ENCODE results near the gene DNAJC22. TPM values are rescaled to one million over a fixed set of nuclear protein-coding genes. Genes with fewer than 3 reads are reported as not detected.

The DNAJC22 gene
- total and polyA plus RNA-seq, 9 of the 15 experiments (the other 6 are each of a cell fraction or from before 2014, with no cell fraction given) = 0.10 to 1.2 (median 0.47) TPM

DNA sequence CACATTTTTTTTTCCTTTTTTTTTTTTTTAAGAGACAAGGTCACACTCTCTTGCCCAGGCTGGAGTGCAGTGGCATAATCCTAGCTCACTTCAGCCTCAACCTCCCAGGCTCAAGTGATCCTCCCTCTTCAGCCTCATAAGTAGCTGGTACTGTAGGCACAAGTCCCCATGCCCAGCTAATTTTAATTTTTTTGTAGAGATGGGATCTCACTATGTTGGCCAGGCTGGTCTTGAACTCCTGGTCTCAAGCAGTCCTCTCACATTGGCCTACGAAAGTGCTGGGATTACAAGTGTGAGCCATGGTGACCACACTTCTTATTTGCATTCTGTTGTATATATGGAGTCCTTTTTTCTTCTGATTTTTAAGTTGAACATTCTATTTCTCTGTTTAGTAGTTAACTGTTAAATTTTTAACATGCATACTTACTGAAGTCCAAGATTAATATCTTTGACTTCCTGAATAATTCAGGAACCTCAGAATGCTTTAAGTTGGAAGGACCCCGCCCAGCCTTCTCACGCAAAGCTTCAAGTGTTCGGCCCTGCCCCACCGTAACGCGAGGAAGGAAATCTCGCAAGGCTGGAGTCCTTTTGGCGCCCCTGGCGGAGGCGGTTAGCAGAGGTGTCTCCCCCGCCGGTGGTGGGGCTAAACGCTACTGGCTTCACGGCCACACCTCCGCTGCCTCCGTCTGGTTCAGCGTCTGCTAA lies 42.1 kb downstream of the DNAJC22 start:
- WGBS (ENCODE audit: insufficient coverage, low coverage, missing lambda C conversion rate) = 90% methylated on average over 18 of the region's 18 CpGs
- Histone ChIP-seq H3K36me3 (ENCODE audit: control insufficient read depth, insufficient read depth, low read length) (no peaks in the 10 kb centered on the region; the same call in 2 of the 3 replicates), H3K27ac (ENCODE audit: extremely low read depth, low read depth, low read length) (no peak overlapping the region), H3K4me3 (no peak overlapping the region), H3K9ac (ENCODE audit: insufficient read depth in 1 of 2, low read depth in 2 of 2, low read length in 2 of 2) (no peak overlapping the region), H3K27me3 (ENCODE audit: control insufficient read depth in 2 of 2, insufficient read depth in 2 of 2, low read length in 2 of 2) (no peaks in the 10 kb centered on the region), H3K4me2 (ENCODE audit: insufficient read depth, low read length) (no peak overlapping the region), H3K4me1 (replicated peaks in 1 of 2; ENCODE audit: control insufficient read depth in 2 of 2, insufficient read depth in 2 of 2, low read length in 2 of 2) (peaks cover 0 to 4% of the 10 kb centered on the region in 2 experiments; a peak in 3 of 5 replicates), H3K79me2 (ENCODE audit: control insufficient read depth, insufficient read depth, low read length) (0 out of 3 replicates have a peak, but pooled peaks cover 2% of the 10 kb centered on the region), H3K9me1 (ENCODE audit: control insufficient read depth, insufficient read depth, low read length) (no peaks in the 10 kb centered on the region), H4K20me1 (replicated peaks; ENCODE audit: control insufficient read depth, insufficient read depth, low read length) (no peaks in the 10 kb centered on the region), H3K9me3 (replicated peaks; ENCODE audit: control insufficient read depth, insufficient read depth, low read depth, low read length) (no peaks in the 10 kb centered on the region), H2AFZ (ENCODE audit: low read depth, low read length) (no peak overlapping the region)
- in situ Hi-C loops (cut with MboI) = no loop called here
- POLR2A ChIA-PET = interaction anchor here (1.5 kb wide), 1 partner anchor 19 kb away, joined by 3 read pairs; no protein-coding TSS in a partner anchor
- TF ChIP-seq, protein P1, sequence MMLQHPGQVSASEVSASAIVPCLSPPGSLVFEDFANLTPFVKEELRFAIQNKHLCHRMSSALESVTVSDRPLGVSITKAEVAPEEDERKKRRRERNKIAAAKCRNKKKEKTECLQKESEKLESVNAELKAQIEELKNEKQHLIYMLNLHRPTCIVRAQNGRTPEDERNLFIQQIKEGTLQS (IDR thresholded peaks at IDR 0.05) = peak; percentile 29; the same call in 1 of the 2 replicates
- TF ChIP-seq, protein P1 (CRISPR knock-in tag; conservative IDR thresholded peaks at IDR 0.05) = no peak
- TF ChIP-seq MEF2A (IDR thresholded peaks at IDR 0.05; ENCODE audit: control insufficient read depth, low read depth, low read length) = no peak
- TF ChIP-seq, protein P2, sequence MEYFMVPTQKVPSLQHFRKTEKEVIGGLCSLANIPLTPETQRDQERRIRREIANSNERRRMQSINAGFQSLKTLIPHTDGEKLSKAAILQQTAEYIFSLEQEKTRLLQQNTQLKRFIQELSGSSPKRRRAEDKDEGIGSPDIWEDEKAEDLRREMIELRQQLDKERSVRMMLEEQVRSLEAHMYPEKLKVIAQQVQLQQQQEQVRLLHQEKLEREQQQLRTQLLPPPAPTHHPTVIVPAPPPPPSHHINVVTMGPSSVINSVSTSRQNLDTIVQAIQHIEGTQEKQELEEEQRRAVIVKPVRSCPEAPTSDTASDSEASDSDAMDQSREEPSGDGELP (CRISPR knock-in tag; IDR thresholded peaks at IDR 0.05; ENCODE audit: borderline replicate concordance) = peak; percentile 41; the same call in 1 of the 2 replicates
- no peak for TF ChIP-seq THRAP3 (IDR thresholded peaks at IDR 0.05; ENCODE audit: borderline replicate concordance)
- TF ChIP-seq, protein P3, sequence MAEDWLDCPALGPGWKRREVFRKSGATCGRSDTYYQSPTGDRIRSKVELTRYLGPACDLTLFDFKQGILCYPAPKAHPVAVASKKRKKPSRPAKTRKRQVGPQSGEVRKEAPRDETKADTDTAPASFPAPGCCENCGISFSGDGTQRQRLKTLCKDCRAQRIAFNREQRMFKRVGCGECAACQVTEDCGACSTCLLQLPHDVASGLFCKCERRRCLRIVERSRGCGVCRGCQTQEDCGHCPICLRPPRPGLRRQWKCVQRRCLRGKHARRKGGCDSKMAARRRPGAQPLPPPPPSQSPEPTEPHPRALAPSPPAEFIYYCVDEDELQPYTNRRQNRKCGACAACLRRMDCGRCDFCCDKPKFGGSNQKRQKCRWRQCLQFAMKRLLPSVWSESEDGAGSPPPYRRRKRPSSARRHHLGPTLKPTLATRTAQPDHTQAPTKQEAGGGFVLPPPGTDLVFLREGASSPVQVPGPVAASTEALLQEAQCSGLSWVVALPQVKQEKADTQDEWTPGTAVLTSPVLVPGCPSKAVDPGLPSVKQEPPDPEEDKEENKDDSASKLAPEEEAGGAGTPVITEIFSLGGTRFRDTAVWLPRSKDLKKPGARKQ (CRISPR knock-in tag; IDR thresholded peaks at IDR 0.05) = no peak
- TF ChIP-seq, protein P4, sequence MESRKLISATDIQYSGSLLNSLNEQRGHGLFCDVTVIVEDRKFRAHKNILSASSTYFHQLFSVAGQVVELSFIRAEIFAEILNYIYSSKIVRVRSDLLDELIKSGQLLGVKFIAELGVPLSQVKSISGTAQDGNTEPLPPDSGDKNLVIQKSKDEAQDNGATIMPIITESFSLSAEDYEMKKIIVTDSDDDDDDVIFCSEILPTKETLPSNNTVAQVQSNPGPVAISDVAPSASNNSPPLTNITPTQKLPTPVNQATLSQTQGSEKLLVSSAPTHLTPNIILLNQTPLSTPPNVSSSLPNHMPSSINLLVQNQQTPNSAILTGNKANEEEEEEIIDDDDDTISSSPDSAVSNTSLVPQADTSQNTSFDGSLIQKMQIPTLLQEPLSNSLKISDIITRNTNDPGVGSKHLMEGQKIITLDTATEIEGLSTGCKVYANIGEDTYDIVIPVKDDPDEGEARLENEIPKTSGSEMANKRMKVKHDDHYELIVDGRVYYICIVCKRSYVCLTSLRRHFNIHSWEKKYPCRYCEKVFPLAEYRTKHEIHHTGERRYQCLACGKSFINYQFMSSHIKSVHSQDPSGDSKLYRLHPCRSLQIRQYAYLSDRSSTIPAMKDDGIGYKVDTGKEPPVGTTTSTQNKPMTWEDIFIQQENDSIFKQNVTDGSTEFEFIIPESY (CRISPR knock-in tag; IDR thresholded peaks at IDR 0.05) = peak; percentile 95
- peak; percentile 96 for TF ChIP-seq ZNF121 (CRISPR knock-in tag; conservative IDR thresholded peaks at IDR 0.05)
- TF ChIP-seq GABPA (tag; conservative IDR thresholded peaks at IDR 0.05; ENCODE audit: low read depth) = no peak
- no peak for TF ChIP-seq RBBP5 (IDR thresholded peaks at IDR 0.05; ENCODE audit: borderline replicate concordance, insufficient read depth, low read length, poor library complexity, severe bottlenecking)
- TF ChIP-seq ZNF507 (tag; conservative IDR thresholded peaks at IDR 0.05) = peak; percentile 42; the same call in 1 of the 2 replicates
- intact Hi-C loops (cut with micrococcal nuclease) = no loop called here
- ATAC-seq = no peak
- BruUV-seq (replicated peaks) = no TSS peak
- FAIRE-seq = no peak
- DNase-seq (ENCODE audit: extremely low read depth in 1 of 4, low spot score in 3 of 4) = no peak
- CTCF ChIA-PET (ENCODE audit: low intra/inter-chr PET ratio) = no interaction called here
